ENCODE measurements around the gene CPTP. TPM values are rescaled to one million over a fixed set of nuclear protein-coding genes. Genes with fewer than 3 reads are reported as not detected.

The CPTP gene
- total RNA-seq, 1 donor from 2014 or later = 20.9 TPM

- DNase-seq (ENCODE audit: extremely low spot score in 2 of 2) = no peak
- Histone ChIP-seq H3K4me3 (peak overlapping the region in 1 of 2 donors; percentile 14), H3K27me3 (no peaks in the 10 kb centered on the region), H3K36me3 (no peaks in the 10 kb centered on the region), H3K27ac (peak overlapping the region; percentile 92), H3K4me1 (peaks cover 67% of the 10 kb centered on the region), H3K9me3 (no peaks in the 10 kb centered on the region)
- TF ChIP-seq POLR2A (IDR thresholded peaks at IDR 0.05) (no peak), POLR2AphosphoS5 (IDR thresholded peaks at IDR 0.05; ENCODE audit: insufficient read depth in 1 of 2, low read depth in 1 of 2) (peak; percentile 20 to 76), CTCF (IDR thresholded peaks at IDR 0.05) (no peak)
- intact Hi-C loops (cut with DNase I) = no loop called here
Observed at GRCh38 chr1:1360506-1361169, 36.0 kb downstream of the CPTP start.

GRCh38 chr1:1361233-1361981, 36.8 kb downstream of the CPTP start:
- DNase-seq (ENCODE audit: extremely low spot score in 2 of 2) = no peak
- TF ChIP-seq POLR2A (IDR thresholded peaks at IDR 0.05) = no peak
- no peak for TF ChIP-seq CTCF (IDR thresholded peaks at IDR 0.05)
- Histone ChIP-seq H3K4me1 (peaks cover 59% of the 10 kb centered on the region), H3K9me3 (no peaks in the 10 kb centered on the region), H3K36me3 (no peaks in the 10 kb centered on the region), H3K27ac (peak overlapping the region; percentile 92), H3K27me3 (no peaks in the 10 kb centered on the region), H3K4me3 (no peak overlapping the region)
- intact Hi-C loops (cut with DNase I) = no loop called here

- peaks cover 53% of the 10 kb centered on the region for H3K4me1 ChIP-seq
- no peaks in the 10 kb centered on the region for H3K27me3 ChIP-seq
- no peak overlapping the region for H3K4me3 ChIP-seq
- no peaks in the 10 kb centered on the region for H3K9me3 ChIP-seq
- TF ChIP-seq POLR2AphosphoS5 (IDR thresholded peaks at IDR 0.05; ENCODE audit: insufficient read depth in 1 of 2, low read depth in 1 of 2) = peak in 1 of 2 donors; percentile 34
- TF ChIP-seq POLR2A (IDR thresholded peaks at IDR 0.05) = no peak
- no peak for DNase-seq (ENCODE audit: extremely low spot score in 2 of 2)
- peak overlapping the region; percentile 92 for H3K27ac ChIP-seq
- intact Hi-C loops (cut with DNase I) = no loop called here
- no peaks in the 10 kb centered on the region for H3K36me3 ChIP-seq
Observed at GRCh38 chr1:1361982-1362423, 37.4 kb downstream of the CPTP start.

- Histone ChIP-seq H3K36me3 (no peaks in the 10 kb centered on the region), H3K4me1 (peaks cover 33% of the 10 kb centered on the region), H3K27ac (no peak overlapping the region), H3K9me3 (no peaks in the 10 kb centered on the region), H3K27me3 (no peaks in the 10 kb centered on the region), H3K4me3 (no peak overlapping the region)
- TF ChIP-seq POLR2AphosphoS5 (IDR thresholded peaks at IDR 0.05; ENCODE audit: insufficient read depth in 1 of 2, low read depth in 1 of 2) (no peak), POLR2A (IDR thresholded peaks at IDR 0.05) (no peak), CTCF (IDR thresholded peaks at IDR 0.05) (no peak)
- intact Hi-C loops (cut with DNase I) = no loop called here
- no peak for DNase-seq (ENCODE audit: extremely low spot score in 2 of 2)
Observed at GRCh38 chr1:1364266-1364665, 39.7 kb downstream of the CPTP start.

GRCh38 chr1:1365875-1366698, 41.5 kb downstream of the CPTP start:
- H3K4me1 ChIP-seq = peaks cover 15% of the 10 kb centered on the region
- TF ChIP-seq POLR2AphosphoS5 (IDR thresholded peaks at IDR 0.05; ENCODE audit: insufficient read depth in 1 of 2, low read depth in 1 of 2) (no peak), POLR2A (IDR thresholded peaks at IDR 0.05) (no peak), CTCF (IDR thresholded peaks at IDR 0.05) (no peak)
- no peak for DNase-seq (ENCODE audit: extremely low spot score in 2 of 2)
- H3K36me3 ChIP-seq = no peaks in the 10 kb centered on the region
- intact Hi-C loops (cut with DNase I) = no loop called here
- H3K27me3 ChIP-seq = no peaks in the 10 kb centered on the region
- H3K4me3 ChIP-seq = no peak overlapping the region
- H3K9me3 ChIP-seq = no peaks in the 10 kb centered on the region
- no peak overlapping the region for H3K27ac ChIP-seq
